HTR-8/SVneo (cell line): ENCODE measurements around the gene ESPNL.
"Not testable (repeated sequence)": the region's sequence is repeated elsewhere in the genome, so short reads cannot be mapped to it uniquely, and the experiment has no call there.

ENCODE experiments used
- DNase-seq: peaks from one replicate; pipeline ENCODE4 v3.0.0; 2011; ENCODE audit warnings: low spot score, mixed read lengths; ENCODE audit not compliant: insufficient read length
- FAIRE-seq: peaks from 2 replicates; lab custom pipeline; 2011; peaks lifted over from hg19 to GRCh38; lab: Jason Lieb, UNC

ESPNL gene

DNA sequence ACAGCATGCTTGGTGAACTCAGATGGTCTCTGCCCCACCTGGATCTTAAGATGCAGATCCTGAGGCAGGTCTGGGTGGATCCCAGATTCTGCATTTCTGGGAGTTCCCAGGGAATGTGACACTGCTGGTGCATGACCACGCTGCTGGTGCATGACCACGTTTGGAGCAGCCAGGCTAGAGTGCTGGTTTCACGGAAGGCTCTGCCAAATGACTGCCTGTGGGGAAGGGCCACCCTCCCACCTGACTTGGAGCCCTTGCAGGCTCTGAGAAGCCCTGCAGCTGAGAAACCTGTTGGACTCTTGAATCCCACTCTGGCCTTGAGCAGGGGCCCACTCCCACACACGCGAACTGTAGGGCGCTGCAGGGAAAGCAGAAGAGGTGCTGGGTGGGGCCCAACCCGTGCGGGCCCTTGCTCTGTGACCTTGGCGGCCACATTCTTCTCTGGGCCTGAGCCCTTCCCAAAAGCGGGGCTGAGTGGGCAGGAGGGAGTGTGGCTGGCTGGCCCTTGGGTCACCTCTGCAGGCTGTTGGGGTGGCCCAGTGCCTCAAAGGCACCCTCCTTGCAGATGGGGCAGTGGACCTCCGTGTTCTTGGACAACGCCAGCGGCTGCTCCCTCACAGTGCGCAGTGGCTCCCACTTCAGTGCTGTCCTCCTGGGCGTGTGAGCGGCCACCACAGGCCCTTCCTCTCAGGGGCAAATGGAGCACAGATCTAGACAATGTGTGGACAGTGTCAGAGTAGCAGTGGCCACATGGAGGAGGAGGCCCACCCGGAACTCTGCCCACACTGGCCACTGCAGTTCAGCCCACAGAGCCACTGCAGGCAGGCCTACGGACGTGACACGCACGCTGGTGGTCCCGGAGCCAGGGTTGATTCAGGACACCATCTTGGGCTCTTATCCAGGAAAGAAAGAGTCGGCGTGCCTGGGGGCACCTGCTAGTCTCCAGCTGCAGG, 66.5 kb downstream of the ESPNL start:
- DNase-seq, result no peak
- FAIRE-seq, result no peak

DNA sequence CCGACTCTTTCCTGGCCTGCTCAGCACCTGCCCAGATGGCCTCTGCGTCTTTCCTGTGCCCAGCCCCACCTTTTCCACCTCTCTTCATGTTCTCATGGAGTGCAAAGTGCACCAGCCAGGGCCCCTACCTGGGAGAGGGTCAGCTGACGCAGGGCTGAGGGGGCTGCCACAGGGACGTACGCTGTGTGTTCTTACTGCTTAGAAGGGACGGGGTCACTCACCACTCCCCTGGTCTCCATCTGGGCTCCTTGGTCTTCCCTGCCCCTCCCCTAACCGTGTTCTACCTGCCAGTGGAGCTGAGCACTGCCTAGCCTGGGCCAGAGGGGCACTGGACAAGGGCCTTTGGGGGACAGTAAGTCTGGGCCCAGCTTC, 67.2 kb downstream of the ESPNL start:
- DNase-seq, result no peak
- FAIRE-seq, result no peak

DNA sequence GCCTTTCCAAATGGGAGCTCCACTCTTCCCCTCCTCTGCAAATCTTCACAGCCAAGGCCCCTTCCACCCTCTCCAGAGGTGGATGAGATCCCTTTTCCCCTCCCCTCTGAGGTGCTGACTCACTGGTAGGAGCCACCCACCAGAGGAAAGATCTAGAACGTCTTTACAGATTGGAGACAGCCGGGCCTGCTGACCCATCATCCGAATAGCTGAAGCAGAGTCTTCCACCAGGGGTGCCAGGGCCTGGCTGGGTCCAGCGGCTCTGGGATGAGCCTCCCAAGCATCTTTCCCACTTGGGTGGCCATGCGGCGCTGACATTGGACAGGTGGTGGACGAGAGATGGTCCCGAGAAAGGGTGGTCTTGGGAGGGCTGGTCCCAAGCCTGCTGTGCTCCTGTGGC, 67.6 kb downstream of the ESPNL start:
- no peak for DNase-seq
- FAIRE-seq, result no peak

DNA sequence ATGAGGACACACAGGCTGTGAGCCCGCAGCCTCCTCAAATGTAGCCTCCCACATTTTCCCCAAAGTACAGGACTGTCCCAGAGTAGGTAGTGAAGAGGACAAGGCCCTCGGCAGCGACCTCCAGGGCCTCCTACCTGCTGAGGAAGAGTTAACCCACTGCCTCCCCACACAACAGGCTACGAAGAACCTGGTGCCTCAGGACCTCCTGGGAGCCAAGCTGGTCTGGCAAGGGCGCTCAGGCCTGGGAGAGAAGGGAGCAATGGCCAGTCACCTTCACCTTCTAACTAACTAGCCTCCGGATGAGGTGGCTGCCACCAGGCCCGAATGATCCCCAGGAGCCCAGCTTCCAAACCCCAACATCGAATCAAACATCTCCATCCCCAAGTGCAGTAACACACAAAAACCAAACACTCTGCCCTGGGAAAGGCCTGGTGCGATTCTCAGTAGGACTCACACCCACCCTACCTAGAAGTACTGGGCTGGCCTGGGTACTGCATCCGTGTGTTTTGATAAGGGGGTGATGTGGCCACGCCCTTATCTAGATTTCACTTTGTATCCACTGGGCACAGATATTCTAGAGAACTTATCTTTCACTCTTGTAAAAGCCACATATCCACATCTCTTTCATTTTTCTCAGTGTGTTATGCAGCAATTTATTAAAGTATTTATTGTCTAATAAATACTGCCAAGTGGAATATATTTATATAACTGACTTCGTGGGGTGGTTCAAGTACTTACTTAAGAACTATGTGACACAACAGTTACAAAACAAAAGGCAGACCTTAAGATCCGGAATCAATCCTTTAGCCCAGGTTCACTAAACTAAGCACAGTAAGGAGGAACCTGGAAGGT, 68.3 kb downstream of the ESPNL start:
- DNase-seq (no peak), FAIRE-seq (no peak)

DNA sequence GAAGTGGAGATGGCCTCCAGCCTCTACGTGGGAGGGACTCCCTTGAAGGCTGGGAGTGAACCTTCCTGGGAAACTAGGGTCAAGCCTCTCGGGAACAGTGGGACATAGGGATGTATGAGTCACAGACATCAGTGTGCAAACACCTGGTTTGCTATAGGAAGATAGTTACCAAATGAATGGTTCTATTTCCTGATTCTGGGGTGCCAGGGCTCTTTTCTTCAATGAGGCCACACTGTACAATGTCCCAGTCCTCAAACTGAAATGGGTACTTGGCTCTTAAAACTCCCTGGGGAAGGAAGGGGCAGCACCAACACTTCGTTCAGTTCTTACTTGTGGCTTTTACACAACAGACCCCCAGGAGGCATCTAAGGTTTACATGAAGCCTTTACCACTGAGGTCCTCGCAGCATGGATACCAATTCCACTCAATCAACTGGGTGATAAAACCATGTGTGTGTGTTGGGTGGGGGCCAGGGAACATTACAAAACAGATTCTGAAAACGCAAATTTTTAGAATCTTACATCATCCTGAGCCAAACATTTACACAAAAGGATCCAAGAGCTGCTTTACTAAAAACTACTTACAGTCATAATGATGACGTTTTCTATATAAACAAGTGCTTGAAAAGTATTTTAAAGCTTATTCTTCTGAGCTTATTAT, 69.0 kb downstream of the ESPNL start:
- FAIRE-seq, result no peak
- DNase-seq, result no peak

DNA sequence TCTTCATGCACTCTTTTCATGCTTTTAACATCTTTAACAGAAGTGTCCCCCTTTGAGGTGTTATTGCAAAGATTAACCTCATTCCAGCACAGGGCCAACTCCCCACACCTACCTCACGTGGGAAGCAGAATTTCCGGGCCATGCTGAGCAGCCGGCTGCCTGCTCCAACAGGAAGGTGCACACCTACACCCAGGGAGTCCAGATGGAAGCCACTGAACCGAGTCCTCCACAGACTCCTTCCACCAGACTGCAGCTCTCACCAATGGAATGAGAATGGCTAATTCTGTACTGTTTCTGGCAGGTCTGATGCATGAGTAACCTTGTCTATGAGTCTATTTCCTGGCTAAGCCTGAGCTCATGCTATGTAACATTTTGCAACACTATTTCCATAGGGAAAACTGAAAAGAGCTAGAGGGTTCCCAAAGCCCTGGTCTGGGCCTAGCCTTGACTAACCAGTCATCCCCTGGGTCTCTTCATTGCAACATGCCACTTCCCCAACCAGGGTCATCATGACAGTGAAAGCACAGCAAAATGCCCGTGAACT, 69.6 kb downstream of the ESPNL start:
- DNase-seq, result peak; percentile 30
- peak; percentile 48 for FAIRE-seq

DNA sequence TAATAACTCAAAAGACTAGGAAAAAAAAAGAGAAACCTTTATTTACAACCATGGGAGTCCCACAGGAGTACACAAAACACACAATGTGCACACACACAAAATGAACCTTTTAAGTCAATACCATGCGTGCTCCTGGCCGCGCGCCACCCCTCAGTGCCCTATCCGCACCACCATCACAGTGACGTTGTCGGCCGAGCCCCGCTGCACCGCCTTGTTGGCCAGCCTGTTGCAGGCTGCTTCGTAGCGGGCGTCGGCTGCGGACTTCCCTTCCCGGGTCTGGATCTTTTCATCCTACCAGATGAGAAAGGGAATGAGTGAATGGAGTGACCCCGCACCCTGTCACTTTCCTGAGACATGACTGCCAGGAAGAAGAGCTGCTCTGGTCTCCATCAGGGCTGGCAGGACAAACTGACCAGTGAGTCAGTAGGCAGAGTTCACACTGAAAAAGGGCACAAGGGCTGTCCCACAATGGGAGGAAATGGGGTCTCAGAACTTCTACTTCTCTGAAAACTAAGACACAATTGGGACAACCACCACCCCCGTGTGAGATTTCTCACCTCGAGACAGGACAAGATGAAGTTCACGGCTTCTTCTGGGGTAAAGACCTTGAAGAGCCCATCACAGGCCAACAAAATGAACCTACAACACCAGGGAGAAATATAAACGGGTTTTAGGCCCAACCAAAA, 70.4 kb downstream of the ESPNL start:
- FAIRE-seq, result no peak
- no peak for DNase-seq

DNA sequence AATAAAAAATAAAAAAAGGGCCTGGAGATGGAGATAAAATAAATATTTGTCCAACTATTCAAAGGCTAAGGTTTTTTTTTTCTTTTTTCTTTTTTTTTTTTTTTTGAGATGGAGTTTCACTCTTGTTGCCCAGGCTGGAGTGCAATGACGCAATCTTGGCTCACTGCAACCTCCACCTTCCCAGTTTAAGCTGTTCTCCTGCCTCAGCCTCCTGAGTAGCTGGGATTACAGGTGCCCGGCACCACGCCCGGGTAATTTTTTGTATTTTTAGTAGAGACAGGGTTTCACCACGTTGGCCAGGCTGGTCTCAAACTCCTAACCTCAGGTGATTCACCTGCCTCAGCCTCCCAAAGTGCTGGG, 70.9 kb downstream of the ESPNL start:
- FAIRE-seq, result not testable (repeated sequence)

DNA sequence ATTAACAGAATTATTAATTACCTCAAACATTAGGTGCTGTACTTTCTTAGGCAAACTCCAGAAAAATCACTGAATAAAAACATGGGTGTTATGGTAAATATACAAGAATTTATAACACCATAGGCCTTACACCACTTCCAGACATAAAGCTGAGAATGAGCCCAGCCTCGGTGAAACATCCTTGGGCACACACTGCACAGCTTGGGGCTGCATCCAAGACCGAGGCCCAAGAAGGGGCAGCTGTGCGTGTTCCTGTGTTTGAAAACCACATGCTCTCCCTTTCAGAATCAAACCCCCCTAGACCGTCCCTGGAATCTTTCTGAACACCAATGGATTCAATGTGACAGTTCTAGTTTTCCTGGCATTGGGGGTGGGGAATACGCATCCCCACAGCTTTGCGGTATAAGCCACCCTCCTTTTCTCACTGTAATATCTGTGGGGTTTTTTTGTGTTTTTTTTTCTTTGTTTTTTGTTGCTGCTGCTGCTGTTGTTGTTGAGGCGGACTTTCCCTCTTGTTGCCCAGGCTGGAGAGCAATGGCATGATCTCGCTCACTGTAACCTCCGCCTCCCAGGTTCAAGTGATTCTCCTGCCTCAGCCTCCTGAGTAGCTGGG, 71.5 kb downstream of the ESPNL start:
- no peak for DNase-seq
- no peak for FAIRE-seq

More for the DNA sequence above, 70.9 kb downstream of the ESPNL start:
- not testable (repeated sequence) for DNase-seq

DNA sequence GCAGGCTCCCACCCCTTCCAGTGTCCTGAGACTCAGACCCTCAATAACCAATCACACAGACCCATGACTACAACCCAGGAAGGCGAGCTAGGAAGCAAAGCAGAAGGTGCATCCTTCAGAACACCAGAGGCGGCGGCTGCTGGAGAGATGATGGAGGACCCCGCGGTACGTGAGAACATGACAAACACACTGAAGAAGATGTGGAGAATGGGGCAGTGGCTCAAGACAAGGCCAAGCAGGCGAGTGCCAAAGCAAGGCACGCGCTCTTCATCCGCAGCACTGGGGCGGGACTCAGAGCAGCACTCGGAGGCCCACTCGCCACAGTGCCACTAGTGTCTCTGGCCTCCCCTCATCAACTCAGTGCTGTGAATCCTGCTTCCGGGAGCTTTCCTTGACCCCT, 72.3 kb downstream of the ESPNL start:
- FAIRE-seq (no peak), DNase-seq (no peak)

DNA sequence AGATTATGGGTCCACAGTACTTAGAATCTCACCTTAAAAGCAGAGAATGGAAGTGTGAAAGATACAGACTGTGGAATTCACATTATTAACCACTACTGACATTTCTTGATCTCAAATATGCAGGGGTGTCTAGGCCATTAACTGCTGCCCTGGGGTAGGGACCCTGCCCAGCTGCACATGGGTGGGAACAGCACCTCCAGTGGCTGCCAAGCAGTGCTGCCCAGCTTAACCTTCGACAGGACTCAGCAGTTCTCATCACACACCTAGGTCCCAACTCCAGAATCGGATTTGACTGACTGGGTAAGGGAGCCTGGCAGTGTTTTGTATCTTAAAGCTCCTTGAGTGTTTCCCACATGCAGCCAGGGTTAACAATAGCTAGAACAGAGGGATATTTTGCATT, 73.6 kb downstream of the ESPNL start:
- FAIRE-seq (no peak), DNase-seq (no peak)

DNA sequence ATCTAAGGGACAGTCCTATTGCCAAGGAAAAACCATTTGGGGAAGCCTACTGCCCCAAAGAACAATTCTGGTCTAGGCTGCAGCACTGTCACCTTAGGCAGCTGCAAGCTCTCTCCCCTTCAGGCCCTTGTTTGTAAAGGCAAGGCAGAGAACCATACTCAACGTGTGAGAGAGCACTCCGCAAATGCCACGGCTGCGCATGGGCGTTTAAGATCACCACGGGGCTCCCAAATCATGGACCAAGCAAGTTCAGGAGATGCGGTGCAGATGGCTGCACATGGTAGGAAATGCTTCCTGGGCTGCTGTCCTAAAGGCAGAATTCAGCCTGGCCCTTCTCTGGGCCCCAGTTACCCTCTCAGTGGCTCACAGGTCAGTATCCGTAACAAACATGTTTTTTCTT, 74.2 kb downstream of the ESPNL start:
- DNase-seq, result no peak
- no peak for FAIRE-seq

DNA sequence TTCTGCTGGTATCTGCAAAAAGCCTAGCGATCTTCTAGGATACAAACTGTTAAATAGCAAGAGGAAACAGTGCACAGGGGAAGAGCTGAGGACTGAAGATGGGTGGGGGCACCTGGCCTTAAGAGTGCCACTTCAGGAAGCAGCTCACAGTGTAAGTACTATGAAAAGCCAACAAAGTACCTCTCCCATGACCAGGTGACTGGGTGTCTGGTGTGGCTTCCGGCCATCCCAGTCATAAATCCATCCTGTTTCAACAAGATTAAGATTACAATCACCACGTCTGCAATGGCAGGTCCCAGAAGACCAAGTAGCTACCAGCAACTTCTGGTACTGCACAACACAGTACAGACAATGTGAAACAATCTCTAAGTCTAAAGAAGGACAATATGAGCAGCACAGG, 74.6 kb downstream of the ESPNL start:
- no peak for FAIRE-seq
- no peak for DNase-seq

DNA sequence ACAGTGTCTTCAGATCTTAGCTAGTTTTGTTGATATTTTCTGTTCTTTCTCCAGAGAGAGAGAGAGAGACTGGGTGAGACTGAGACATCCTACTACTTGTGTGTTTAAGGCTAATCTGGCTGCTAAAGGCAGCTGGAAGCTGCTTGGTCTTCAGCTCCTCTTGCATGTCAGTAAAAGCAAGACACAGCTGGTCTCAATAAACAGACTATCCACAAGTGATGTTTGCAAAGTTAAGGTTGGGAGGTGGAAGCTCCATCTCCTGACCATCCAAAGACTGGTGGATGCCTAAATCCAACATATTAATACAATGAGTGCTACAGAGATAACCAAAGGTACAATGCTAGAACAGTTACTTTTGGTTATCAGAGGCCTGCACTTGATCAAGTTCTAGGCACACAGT, 76.5 kb downstream of the ESPNL start:
- FAIRE-seq, result no peak
- DNase-seq, result no peak

DNA sequence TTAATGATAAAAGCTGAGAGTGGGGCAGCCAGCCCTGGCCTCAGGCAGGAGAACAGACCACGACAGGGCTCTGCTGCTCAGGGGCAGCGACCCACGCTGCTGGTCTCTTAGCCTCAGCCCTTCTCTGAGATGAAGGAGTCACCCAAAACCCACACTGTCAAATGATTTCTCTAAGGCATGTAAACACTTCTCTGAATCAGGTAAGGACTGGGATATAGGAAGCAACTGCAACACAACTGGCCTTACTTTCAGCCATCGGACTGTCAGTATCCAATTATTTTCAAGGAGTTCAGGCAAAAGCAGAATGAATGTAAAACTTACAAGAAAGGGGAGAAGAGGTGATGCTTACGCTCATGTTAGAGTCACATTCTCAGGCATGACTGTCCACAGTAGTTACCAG, 80.4 kb downstream of the ESPNL start:
- FAIRE-seq, result no peak
- DNase-seq, result no peak

DNA sequence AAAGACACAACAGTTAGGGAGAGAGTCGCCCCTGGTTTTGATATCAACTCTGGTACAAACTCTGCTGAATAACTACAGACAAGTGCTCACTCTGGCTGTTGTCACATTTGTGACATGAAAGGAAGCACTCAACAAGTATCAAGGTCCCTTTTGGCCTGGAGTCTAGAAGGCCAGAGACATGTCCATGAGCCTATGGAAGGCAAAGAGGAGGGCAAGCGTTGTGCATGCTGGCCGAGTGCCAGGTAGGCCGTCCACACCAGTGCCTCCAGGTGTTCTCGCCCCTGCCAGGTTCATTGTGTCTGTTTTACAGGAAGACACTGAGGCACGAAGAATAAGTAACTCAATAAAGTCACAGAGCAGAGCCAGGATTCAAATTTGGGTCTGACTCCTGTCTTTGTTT, 82.2 kb downstream of the ESPNL start:
- no peak for DNase-seq
- no peak for FAIRE-seq
